ENCODE data around the gene SLC1A2. TPM values are rescaled to one million over a fixed set of nuclear protein-coding genes. Genes with fewer than 3 reads are reported as not detected.
A peak's percentile ranks its signal among the peaks of the same experiment; 100 is the strongest.

Gene SLC1A2
- total RNA-seq, 6 experiments from 2014 or later, result 1.7 to 2.4 (median 2.1) TPM

- Mint-ChIP-seq H3K4me3 (no peak overlapping the region), H3K4me1 (ENCODE audit: low read depth) (peaks cover 51% of the 10 kb centered on the region), H3K27ac (peak overlapping the region; percentile 34), H3K9me3 (no peaks in the 10 kb centered on the region), H3K27me3 (ENCODE audit: insufficient read depth) (no peaks in the 10 kb centered on the region), H3K36me3 (ENCODE audit: low read depth) (0 out of 2 replicates have a peak, but pooled peaks cover 9% of the 10 kb centered on the region)
- DNase-seq, result no peak
- no peak for TF ChIP-seq CTCF (IDR thresholded peaks at IDR 0.05)
These were observed 117.0 kb downstream of the SLC1A2 start for GRCh38 chr11:35302398-35302797.

- peak; percentile 37 for DNase-seq
- H3K4me3 Mint-ChIP-seq, result no peak overlapping the region
- no peak for TF ChIP-seq CTCF (IDR thresholded peaks at IDR 0.05)
- H3K27ac Mint-ChIP-seq, result peak overlapping the region; percentile 19; the same call in 1 of the 2 replicates
- H3K27me3 Mint-ChIP-seq (ENCODE audit: insufficient read depth), result no peaks in the 10 kb centered on the region
- no peaks in the 10 kb centered on the region for H3K9me3 Mint-ChIP-seq
- H3K4me1 Mint-ChIP-seq (ENCODE audit: low read depth), result peaks cover 25% of the 10 kb centered on the region
- 0 out of 2 replicates have a peak, but pooled peaks cover 9% of the 10 kb centered on the region for H3K36me3 Mint-ChIP-seq (ENCODE audit: low read depth)
These were observed 121.0 kb downstream of the SLC1A2 start for GRCh38 chr11:35298369-35298768.

DNA sequence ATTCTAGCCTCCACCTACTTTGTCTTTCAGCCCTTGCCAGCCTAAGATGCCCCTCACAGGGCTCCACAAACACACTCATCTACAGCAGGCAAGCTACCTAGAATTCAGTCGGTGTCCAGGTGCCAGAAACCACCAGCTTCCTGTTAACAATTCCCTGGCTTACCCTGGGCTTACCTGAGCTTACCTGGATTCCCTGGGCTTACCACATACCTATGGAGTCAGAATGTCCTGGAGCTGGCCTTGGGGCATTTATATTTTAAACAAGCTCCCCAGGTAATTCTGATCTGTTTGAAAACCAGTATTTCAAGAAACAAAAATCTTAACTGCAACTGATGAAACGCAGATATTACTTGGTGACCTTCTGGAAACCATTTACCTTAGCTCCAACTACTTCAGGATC is 123.6 kb downstream of the SLC1A2 start:
- no peak for DNase-seq
- H3K27ac Mint-ChIP-seq, result no peak overlapping the region
- peaks cover 5% of the 10 kb centered on the region; the same call in 1 of the 2 replicates for H3K36me3 Mint-ChIP-seq (ENCODE audit: low read depth)
- H3K4me3 Mint-ChIP-seq, result no peak overlapping the region
- no peaks in the 10 kb centered on the region for H3K9me3 Mint-ChIP-seq
- H3K4me1 Mint-ChIP-seq (ENCODE audit: low read depth), result peaks cover 34% of the 10 kb centered on the region
- no peak for TF ChIP-seq CTCF (IDR thresholded peaks at IDR 0.05)
- H3K27me3 Mint-ChIP-seq (ENCODE audit: insufficient read depth), result no peaks in the 10 kb centered on the region

DNA sequence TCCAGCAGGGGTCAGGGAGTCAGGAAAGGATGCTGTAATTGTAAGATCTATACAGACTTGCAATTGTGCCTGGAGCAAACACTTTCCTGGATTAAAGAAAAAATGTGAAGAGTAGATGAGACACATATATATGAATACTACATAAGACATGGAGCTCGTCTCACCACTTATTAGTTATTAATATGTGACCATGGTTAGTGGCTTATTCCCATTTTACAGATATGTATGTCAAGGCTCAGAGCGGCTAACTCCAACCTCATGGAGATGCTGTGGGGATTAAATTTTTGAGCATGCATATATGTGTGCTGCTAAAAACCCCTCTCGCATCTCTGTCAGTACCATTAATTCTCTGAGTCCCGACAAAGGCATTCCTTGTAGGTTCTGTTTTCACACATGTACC is 125.7 kb downstream of the SLC1A2 start:
- no peak for TF ChIP-seq CTCF (IDR thresholded peaks at IDR 0.05)
- Mint-ChIP-seq H3K27me3 (ENCODE audit: insufficient read depth) (no peaks in the 10 kb centered on the region), H3K4me3 (no peak overlapping the region), H3K27ac (no peak overlapping the region), H3K4me1 (ENCODE audit: low read depth) (peaks cover 54% of the 10 kb centered on the region), H3K9me3 (no peaks in the 10 kb centered on the region), H3K36me3 (ENCODE audit: low read depth) (peaks cover 5% of the 10 kb centered on the region; the same call in 1 of the 2 replicates)
- no peak for DNase-seq

- Mint-ChIP-seq H3K27ac (no peak overlapping the region; the same call in 1 of the 2 replicates), H3K9me3 (no peaks in the 10 kb centered on the region), H3K36me3 (ENCODE audit: low read depth) (peaks cover 5% of the 10 kb centered on the region; the same call in 1 of the 2 replicates), H3K4me3 (no peak overlapping the region), H3K4me1 (ENCODE audit: low read depth) (peaks cover 56% of the 10 kb centered on the region), H3K27me3 (ENCODE audit: insufficient read depth) (no peaks in the 10 kb centered on the region)
- no peak for TF ChIP-seq CTCF (IDR thresholded peaks at IDR 0.05)
- no peak for DNase-seq
These were observed 126.3 kb downstream of the SLC1A2 start for GRCh38 chr11:35293035-35293434.

DNA sequence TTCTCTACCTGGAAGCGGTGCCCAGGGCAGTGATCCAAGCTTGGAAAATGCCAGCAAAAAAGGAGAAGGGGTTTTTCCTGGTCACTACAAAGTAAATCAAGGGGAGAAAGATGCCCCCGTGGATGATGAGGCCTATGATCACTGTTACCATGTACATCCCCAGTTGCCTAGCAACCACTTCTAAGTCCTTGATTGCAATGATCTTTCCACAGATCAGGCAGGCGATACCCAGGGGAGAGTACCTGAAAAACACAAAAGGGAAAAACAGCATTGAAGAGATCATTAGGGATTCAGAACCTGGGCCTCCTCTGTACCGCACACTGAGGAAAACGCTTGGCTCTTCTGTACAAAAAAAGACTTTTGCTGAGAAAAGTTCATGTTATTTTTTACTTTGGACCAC is 127.1 kb downstream of the SLC1A2 start:
- Mint-ChIP-seq H3K27ac (no peak overlapping the region), H3K27me3 (ENCODE audit: insufficient read depth) (no peaks in the 10 kb centered on the region), H3K4me3 (no peak overlapping the region), H3K4me1 (ENCODE audit: low read depth) (peaks cover 57% of the 10 kb centered on the region), H3K9me3 (no peaks in the 10 kb centered on the region), H3K36me3 (ENCODE audit: low read depth) (peaks cover 5% of the 10 kb centered on the region; the same call in 1 of the 2 replicates)
- no peak for TF ChIP-seq CTCF (IDR thresholded peaks at IDR 0.05)
- no peak for DNase-seq

All from HFFc6 (cell line).